ENCODE measurements around the gene EPHA6.

Gene EPHA6

DNA sequence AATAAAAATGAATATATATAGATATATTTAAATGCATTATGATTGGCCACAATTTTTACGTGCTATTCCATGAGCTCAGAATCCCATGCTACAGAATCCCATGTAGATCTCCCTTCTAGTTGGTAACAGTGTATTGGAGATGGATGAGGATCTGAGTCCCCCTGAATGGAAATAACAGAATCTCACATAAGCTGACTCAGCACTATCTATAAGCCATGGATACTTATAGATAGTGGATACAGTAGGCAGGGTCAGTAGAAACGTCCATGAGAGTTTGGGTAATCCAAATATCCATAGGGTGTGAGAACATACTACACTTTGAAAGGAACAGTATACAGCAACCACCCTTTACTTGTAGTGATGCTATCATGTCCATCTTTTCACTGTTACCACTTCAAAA, 375.4 kb downstream of the EPHA6 start:
- TF ChIP-seq POLR2AphosphoS5 (IDR thresholded peaks at IDR 0.05; ENCODE audit: borderline replicate concordance, low read depth, low read length) (no peak), EZH2 (IDR thresholded peaks at IDR 0.05) (no peak), FOXP2 (optimal IDR thresholded peaks at IDR 0.05; ENCODE audit: control extremely low read depth, extremely low read length, insufficient read depth) (no peak)
- no peak overlapping the region for H3K27ac ChIP-seq
- no peak overlapping the region for H3K9ac ChIP-seq (ENCODE audit: insufficient read length)
- no peak overlapping the region for H3K4me3 ChIP-seq
- H3K36me3 ChIP-seq (ENCODE audit: insufficient read depth, low read length), result no peaks in the 10 kb centered on the region
- no peaks in the 10 kb centered on the region for H3K9me3 ChIP-seq (ENCODE audit: low read depth, low read length)
- no peak for DNase-seq (ENCODE audit: low read depth, low spot score)

DNA sequence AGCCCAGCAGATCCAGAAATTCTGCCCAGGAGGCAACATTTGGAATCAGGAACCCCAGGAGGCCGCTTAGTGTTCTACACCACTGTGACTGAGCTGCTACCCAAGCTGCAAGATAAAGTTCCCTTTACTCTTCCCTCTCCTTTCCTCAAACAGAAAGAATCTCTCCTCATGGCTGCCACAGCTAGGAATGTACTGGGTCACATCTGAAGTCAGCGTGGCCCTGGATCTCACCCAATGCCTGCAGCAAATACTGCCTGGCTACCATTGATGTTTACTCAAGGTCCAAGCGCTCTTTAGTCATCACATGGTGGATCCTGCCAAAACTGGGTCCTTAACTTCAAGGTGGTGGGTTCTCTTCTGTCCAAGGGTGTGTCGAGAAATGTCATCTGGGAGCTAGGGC, 382.7 kb downstream of the EPHA6 start:
- H3K9me3 ChIP-seq (ENCODE audit: low read depth, low read length), result no peaks in the 10 kb centered on the region
- H3K4me3 ChIP-seq, result no peak overlapping the region
- DNase-seq (ENCODE audit: low read depth, low spot score), result no peak
- H3K27ac ChIP-seq, result no peak overlapping the region
- no peaks in the 10 kb centered on the region for H3K36me3 ChIP-seq (ENCODE audit: insufficient read depth, low read length)
- TF ChIP-seq EZH2 (IDR thresholded peaks at IDR 0.05) (no peak), FOXP2 (optimal IDR thresholded peaks at IDR 0.05; ENCODE audit: control extremely low read depth, extremely low read length, insufficient read depth) (no peak), POLR2AphosphoS5 (IDR thresholded peaks at IDR 0.05; ENCODE audit: borderline replicate concordance, low read depth, low read length) (no peak)
- H3K9ac ChIP-seq (ENCODE audit: insufficient read length), result no peak overlapping the region

DNA sequence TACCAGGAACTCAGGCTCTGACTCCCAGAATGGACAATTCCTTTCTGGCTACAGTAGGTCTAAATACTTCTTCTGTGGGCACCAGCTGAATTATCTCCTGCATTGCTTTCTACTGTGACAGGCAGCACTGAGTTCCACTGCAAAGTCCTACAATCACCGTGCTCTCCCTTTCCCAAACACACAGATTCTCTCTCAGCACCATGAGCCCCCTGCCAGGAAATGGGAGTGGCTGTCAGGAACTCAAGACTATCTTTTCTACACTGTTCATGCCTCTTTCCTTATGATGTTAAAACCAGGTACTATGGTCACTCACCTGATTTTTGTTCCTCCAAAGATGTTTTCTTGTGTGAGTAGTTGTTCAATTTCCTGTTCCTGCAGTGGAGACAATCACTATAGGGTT, 383.4 kb downstream of the EPHA6 start:
- Histone ChIP-seq H3K9ac (ENCODE audit: insufficient read length) (no peak overlapping the region), H3K27ac (no peak overlapping the region), H3K36me3 (ENCODE audit: insufficient read depth, low read length) (no peaks in the 10 kb centered on the region), H3K4me3 (no peak overlapping the region), H3K9me3 (ENCODE audit: low read depth, low read length) (no peaks in the 10 kb centered on the region)
- TF ChIP-seq EZH2 (IDR thresholded peaks at IDR 0.05) (no peak), FOXP2 (optimal IDR thresholded peaks at IDR 0.05; ENCODE audit: control extremely low read depth, extremely low read length, insufficient read depth) (no peak), POLR2AphosphoS5 (IDR thresholded peaks at IDR 0.05; ENCODE audit: borderline replicate concordance, low read depth, low read length) (no peak)
- no peak for DNase-seq (ENCODE audit: low read depth, low spot score)

DNA sequence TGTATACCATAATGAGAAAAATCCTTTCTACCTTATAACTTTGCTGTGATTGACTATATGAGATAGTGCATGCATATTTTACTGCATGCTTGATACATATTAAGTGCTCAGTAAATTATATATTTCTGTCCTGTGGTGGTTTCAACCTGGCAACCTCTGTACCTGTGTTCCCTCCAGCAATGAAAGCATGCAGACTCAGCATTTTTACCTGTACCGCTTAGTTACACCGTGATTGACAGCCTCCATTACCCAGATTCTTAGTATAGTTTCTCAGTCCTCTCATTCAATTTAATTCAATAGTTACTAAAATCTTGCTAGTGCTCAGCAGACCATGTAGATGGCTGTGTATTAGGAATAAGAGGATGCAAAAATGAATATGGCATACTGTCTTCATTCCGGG, 386.0 kb downstream of the EPHA6 start:
- Histone ChIP-seq H3K27ac (no peak overlapping the region), H3K36me3 (ENCODE audit: insufficient read depth, low read length) (no peaks in the 10 kb centered on the region), H3K9ac (ENCODE audit: insufficient read length) (no peak overlapping the region), H3K4me3 (no peak overlapping the region), H3K9me3 (ENCODE audit: low read depth, low read length) (no peaks in the 10 kb centered on the region)
- DNase-seq (ENCODE audit: low read depth, low spot score), result no peak
- TF ChIP-seq POLR2AphosphoS5 (IDR thresholded peaks at IDR 0.05; ENCODE audit: borderline replicate concordance, low read depth, low read length) (no peak), FOXP2 (optimal IDR thresholded peaks at IDR 0.05; ENCODE audit: control extremely low read depth, extremely low read length, insufficient read depth) (no peak), EZH2 (IDR thresholded peaks at IDR 0.05) (no peak)

DNA sequence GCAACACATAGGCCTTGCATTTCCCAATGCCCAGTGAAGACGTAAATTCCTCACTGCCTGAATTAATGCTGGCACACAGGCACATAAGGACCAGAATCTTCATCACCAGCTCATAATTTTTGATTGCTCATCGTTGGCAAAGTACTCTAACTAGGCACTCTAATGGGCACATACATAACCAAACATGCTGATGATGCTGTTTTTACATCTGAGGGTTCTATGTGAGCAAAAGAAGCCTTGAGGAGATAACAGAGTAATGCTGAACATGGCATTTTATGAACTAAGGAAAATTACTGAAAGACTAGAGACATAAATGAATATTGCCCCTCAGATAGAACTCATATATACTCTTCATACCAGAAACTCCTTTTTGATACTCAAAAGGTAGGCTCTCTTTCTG, 387.4 kb downstream of the EPHA6 start:
- no peak for DNase-seq (ENCODE audit: low read depth, low spot score)
- H3K9ac ChIP-seq (ENCODE audit: insufficient read length), result no peak overlapping the region
- TF ChIP-seq POLR2AphosphoS5 (IDR thresholded peaks at IDR 0.05; ENCODE audit: borderline replicate concordance, low read depth, low read length) (no peak), EZH2 (IDR thresholded peaks at IDR 0.05) (no peak), FOXP2 (optimal IDR thresholded peaks at IDR 0.05; ENCODE audit: control extremely low read depth, extremely low read length, insufficient read depth) (no peak)
- H3K27ac ChIP-seq, result no peak overlapping the region
- no peak overlapping the region for H3K4me3 ChIP-seq
- H3K9me3 ChIP-seq (ENCODE audit: low read depth, low read length), result no peaks in the 10 kb centered on the region
- H3K36me3 ChIP-seq (ENCODE audit: insufficient read depth, low read length), result no peaks in the 10 kb centered on the region

DNA sequence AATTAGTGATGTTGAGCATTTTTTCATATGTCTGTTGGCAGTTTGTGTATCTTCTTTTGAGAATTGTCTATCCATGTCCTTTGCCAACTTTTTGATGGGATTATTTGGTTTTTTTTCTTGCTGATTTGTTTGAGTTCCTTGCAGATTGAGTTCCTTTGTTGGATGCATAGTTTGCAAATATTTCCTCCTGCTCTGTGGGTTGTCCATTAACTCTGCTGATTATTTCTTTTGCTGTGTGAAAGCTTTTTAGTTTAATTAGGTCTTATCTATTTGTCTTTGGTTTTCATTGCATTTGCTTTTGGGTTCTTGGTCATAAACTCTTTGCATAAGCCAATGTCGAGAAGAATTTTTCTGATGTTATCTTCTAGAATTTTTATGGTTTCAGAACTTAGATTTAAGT, 414.6 kb downstream of the EPHA6 start:
- Histone ChIP-seq H3K36me3 (ENCODE audit: insufficient read depth, low read length) (no peaks in the 10 kb centered on the region), H3K4me3 (no peak overlapping the region), H3K9me3 (ENCODE audit: low read depth, low read length) (no peaks in the 10 kb centered on the region), H3K9ac (ENCODE audit: insufficient read length) (no peak overlapping the region), H3K27ac (no peak overlapping the region)
- DNase-seq (ENCODE audit: low read depth, low spot score), result no peak
- TF ChIP-seq EZH2 (IDR thresholded peaks at IDR 0.05) (no peak), FOXP2 (optimal IDR thresholded peaks at IDR 0.05; ENCODE audit: control extremely low read depth, extremely low read length, insufficient read depth) (no peak), POLR2AphosphoS5 (IDR thresholded peaks at IDR 0.05; ENCODE audit: borderline replicate concordance, low read depth, low read length) (no peak)

DNA sequence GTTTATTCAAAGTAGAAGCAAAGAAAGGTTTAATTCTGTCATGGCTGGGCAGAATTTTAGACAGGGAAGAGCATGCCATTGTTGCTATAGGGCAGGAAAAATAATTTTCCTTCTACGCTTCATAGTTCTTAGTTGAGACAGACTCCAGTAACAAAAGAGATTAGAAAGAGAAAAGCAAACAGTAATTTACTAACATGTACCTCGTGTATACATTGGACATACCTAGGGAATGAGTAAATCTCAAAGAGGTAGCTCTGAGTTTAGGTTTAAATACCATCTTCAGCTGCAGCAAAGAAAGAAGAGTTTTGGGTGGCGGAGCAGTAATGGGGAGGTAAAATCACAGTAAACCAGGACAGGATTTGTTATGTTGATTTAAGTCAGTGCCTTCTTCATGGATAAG, 416.1 kb downstream of the EPHA6 start:
- no peak overlapping the region for H3K9ac ChIP-seq (ENCODE audit: insufficient read length)
- H3K4me3 ChIP-seq, result no peak overlapping the region
- no peak for TF ChIP-seq FOXP2 (optimal IDR thresholded peaks at IDR 0.05; ENCODE audit: control extremely low read depth, extremely low read length, insufficient read depth)
- TF ChIP-seq POLR2AphosphoS5 (IDR thresholded peaks at IDR 0.05; ENCODE audit: borderline replicate concordance, low read depth, low read length), result no peak
- TF ChIP-seq EZH2 (IDR thresholded peaks at IDR 0.05), result no peak
- H3K27ac ChIP-seq, result no peak overlapping the region
- H3K9me3 ChIP-seq (ENCODE audit: low read depth, low read length), result no peaks in the 10 kb centered on the region
- DNase-seq (ENCODE audit: low read depth, low spot score), result no peak
- no peaks in the 10 kb centered on the region for H3K36me3 ChIP-seq (ENCODE audit: insufficient read depth, low read length)

DNA sequence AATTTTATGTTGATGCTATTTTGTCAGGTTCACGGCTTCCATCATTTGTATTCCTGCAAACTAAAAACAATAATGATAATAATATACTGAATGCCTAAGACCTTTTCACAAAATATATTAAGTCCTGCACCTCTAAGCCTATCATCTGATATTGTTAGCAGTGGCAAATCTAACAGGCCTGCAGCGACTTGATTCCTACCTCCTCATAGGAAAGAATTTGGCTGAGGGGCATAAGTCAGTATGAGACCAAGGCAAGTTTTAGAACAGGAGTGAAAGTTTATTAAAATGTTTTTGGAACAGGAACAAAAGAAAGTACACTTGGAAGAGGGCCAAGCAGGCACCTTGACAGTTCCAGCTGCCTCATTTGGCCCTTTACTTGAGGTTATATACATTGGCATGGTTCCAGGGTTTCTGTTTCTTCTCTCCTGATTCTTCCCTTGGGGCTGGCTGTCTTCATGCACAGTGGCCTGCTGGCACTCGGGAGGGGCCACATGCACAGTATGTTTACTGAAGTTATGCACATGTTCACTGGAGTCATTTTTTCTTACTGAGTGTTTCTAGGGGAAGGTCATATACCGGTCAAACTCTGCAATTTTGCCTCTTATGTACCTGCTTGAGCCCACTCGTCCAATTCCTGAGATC, 418.1 kb downstream of the EPHA6 start:
- Histone ChIP-seq H3K9ac (ENCODE audit: insufficient read length) (no peak overlapping the region), H3K36me3 (ENCODE audit: insufficient read depth, low read length) (no peaks in the 10 kb centered on the region), H3K27ac (no peak overlapping the region), H3K4me3 (no peak overlapping the region), H3K9me3 (ENCODE audit: low read depth, low read length) (no peaks in the 10 kb centered on the region)
- no peak for TF ChIP-seq FOXP2 (optimal IDR thresholded peaks at IDR 0.05; ENCODE audit: control extremely low read depth, extremely low read length, insufficient read depth)
- no peak for TF ChIP-seq POLR2AphosphoS5 (IDR thresholded peaks at IDR 0.05; ENCODE audit: borderline replicate concordance, low read depth, low read length)
- TF ChIP-seq EZH2 (IDR thresholded peaks at IDR 0.05), result no peak
- DNase-seq (ENCODE audit: low read depth, low spot score), result no peak

DNA sequence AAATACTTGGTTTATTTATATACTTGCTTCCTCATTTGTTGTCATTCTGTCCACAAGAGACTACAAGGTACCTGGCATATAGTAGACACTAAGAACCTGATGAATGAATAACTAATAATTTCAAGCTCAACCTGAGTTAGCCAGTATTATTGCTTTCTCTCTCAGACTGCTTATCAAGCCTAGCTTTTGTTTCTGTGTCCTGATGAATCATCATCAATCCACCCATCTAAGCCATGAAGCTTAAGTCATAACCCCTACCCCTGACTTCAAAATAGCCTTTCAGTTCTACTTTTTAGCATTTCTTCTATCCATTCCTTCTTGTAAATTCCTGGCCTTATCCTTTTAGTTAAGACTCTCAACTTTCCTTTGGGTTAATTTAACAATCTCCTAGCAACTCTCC, 420.8 kb downstream of the EPHA6 start:
- Histone ChIP-seq H3K36me3 (ENCODE audit: insufficient read depth, low read length) (no peaks in the 10 kb centered on the region), H3K27ac (no peak overlapping the region), H3K9me3 (ENCODE audit: low read depth, low read length) (no peaks in the 10 kb centered on the region), H3K9ac (ENCODE audit: insufficient read length) (no peak overlapping the region), H3K4me3 (no peak overlapping the region)
- no peak for DNase-seq (ENCODE audit: low read depth, low spot score)
- TF ChIP-seq EZH2 (IDR thresholded peaks at IDR 0.05) (no peak), POLR2AphosphoS5 (IDR thresholded peaks at IDR 0.05; ENCODE audit: borderline replicate concordance, low read depth, low read length) (no peak), FOXP2 (optimal IDR thresholded peaks at IDR 0.05; ENCODE audit: control extremely low read depth, extremely low read length, insufficient read depth) (no peak)

All from SK-N-MC (cell line).